ENCODE results near the gene TMEM163.

TMEM163 gene

DNA sequence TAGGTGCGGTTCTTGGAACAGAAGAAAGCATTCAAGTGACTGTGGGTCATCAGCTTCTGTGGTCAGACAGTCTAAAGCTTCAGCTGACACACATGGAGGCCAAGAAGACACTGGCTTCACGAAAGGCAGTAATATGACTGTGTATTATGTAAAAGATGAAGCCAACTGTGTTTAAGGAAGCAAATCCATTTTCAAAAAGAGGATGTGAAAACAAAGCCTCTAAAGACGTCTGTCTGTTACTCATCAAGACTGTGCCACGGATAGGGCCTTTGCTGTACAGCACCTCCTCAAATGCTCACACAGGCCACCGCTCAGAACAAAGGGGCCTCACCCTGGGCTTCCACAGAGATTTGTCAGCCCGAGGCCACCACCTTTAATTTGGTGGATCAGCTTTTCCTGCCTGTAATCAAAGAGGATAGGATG, 21.1 kb upstream of the TMEM163 start:
- DNase-seq: no peak
- no peak overlapping the region for H3K4me2 ChIP-seq (ENCODE audit: low read length)
- no peaks in the 10 kb centered on the region for H3K79me2 ChIP-seq (ENCODE audit: control insufficient read depth, insufficient read depth, low read length)
- no peak overlapping the region for H3K27ac ChIP-seq (ENCODE audit: low read depth, low read length)
- no peak overlapping the region for H3K4ac ChIP-seq (ENCODE audit: low read depth, low read length)
- no peak overlapping the region for H2BK15ac ChIP-seq (replicated peaks; ENCODE audit: low read depth)
- no peak overlapping the region for H2BK5ac ChIP-seq (ENCODE audit: low read length)
- no peaks in the 10 kb centered on the region for H3K79me1 ChIP-seq (ENCODE audit: low read length)
- no peaks in the 10 kb centered on the region for H3K4me1 ChIP-seq (ENCODE audit: control insufficient read depth, low read depth, low read length)
- no peak overlapping the region for H3K9ac ChIP-seq (ENCODE audit: low read length)
- H2BK120ac ChIP-seq (ENCODE audit: low read depth, low read length): no peak overlapping the region
- H3K18ac ChIP-seq (ENCODE audit: low read length): no peak overlapping the region
- no peaks in the 10 kb centered on the region for H3K36me3 ChIP-seq (ENCODE audit: control insufficient read depth, insufficient read depth, low read length)
- H3K23ac ChIP-seq (ENCODE audit: low read length): no peak overlapping the region
- H2AK5ac ChIP-seq (ENCODE audit: low read length): no peak overlapping the region
- no CpG with 5 or more reads among the region's 6 CpGs for WGBS (ENCODE audit: extremely low coverage, insufficient coverage, low lambda C conversion rate)
- no peak overlapping the region for H4K8ac ChIP-seq (ENCODE audit: low read depth, low read length)
- no peaks in the 10 kb centered on the region for H3K27me3 ChIP-seq (ENCODE audit: insufficient read depth, low read length, poor library complexity)
- no peak overlapping the region for H3K56ac ChIP-seq (ENCODE audit: low read length)
- H3K4me3 ChIP-seq (ENCODE audit: low read length): no peak overlapping the region
- H4K5ac ChIP-seq (ENCODE audit: low read length): no peak overlapping the region

GRCh38 chr2:134739236-134739878, 20.6 kb upstream of the TMEM163 start:
- WGBS (ENCODE audit: extremely low coverage, insufficient coverage, low lambda C conversion rate): no CpG with 5 or more reads among the region's 1 CpG
- Histone ChIP-seq H3K27ac (ENCODE audit: low read depth, low read length) (no peak overlapping the region), H3K23ac (ENCODE audit: low read length) (no peak overlapping the region), H2AK5ac (ENCODE audit: low read length) (no peak overlapping the region), H4K5ac (ENCODE audit: low read length) (no peak overlapping the region), H2BK15ac (replicated peaks; ENCODE audit: low read depth) (no peak overlapping the region), H3K9ac (ENCODE audit: low read length) (no peak overlapping the region), H3K27me3 (ENCODE audit: insufficient read depth, low read length, poor library complexity) (no peaks in the 10 kb centered on the region), H3K36me3 (ENCODE audit: control insufficient read depth, insufficient read depth, low read length) (no peaks in the 10 kb centered on the region), H4K8ac (ENCODE audit: low read depth, low read length) (no peak overlapping the region), H3K4me3 (ENCODE audit: low read length) (no peak overlapping the region), H3K56ac (ENCODE audit: low read length) (no peak overlapping the region), H3K79me1 (ENCODE audit: low read length) (no peaks in the 10 kb centered on the region), H3K4me1 (ENCODE audit: control insufficient read depth, low read depth, low read length) (no peaks in the 10 kb centered on the region), H3K4ac (ENCODE audit: low read depth, low read length) (no peak overlapping the region), H3K18ac (ENCODE audit: low read length) (no peak overlapping the region), H2BK120ac (ENCODE audit: low read depth, low read length) (no peak overlapping the region), H2BK5ac (ENCODE audit: low read length) (no peak overlapping the region), H3K4me2 (ENCODE audit: low read length) (no peak overlapping the region), H3K79me2 (ENCODE audit: control insufficient read depth, insufficient read depth, low read length) (no peaks in the 10 kb centered on the region)
- DNase-seq: no peak

GRCh38 chr2:134738141-134738870, 19.5 kb upstream of the TMEM163 start:
- Histone ChIP-seq H4K8ac (ENCODE audit: low read depth, low read length) (no peak overlapping the region), H2BK120ac (ENCODE audit: low read depth, low read length) (no peak overlapping the region), H2BK15ac (replicated peaks; ENCODE audit: low read depth) (no peak overlapping the region), H2AK5ac (ENCODE audit: low read length) (no peak overlapping the region), H3K79me2 (ENCODE audit: control insufficient read depth, insufficient read depth, low read length) (no peaks in the 10 kb centered on the region), H3K4me3 (ENCODE audit: low read length) (no peak overlapping the region), H3K9ac (ENCODE audit: low read length) (no peak overlapping the region), H3K79me1 (ENCODE audit: low read length) (no peaks in the 10 kb centered on the region), H2BK5ac (ENCODE audit: low read length) (no peak overlapping the region), H3K56ac (ENCODE audit: low read length) (no peak overlapping the region), H3K36me3 (ENCODE audit: control insufficient read depth, insufficient read depth, low read length) (no peaks in the 10 kb centered on the region), H4K5ac (ENCODE audit: low read length) (no peak overlapping the region), H3K4ac (ENCODE audit: low read depth, low read length) (no peak overlapping the region), H3K27me3 (ENCODE audit: insufficient read depth, low read length, poor library complexity) (no peaks in the 10 kb centered on the region), H3K18ac (ENCODE audit: low read length) (no peak overlapping the region), H3K23ac (ENCODE audit: low read length) (no peak overlapping the region), H3K4me2 (ENCODE audit: low read length) (no peak overlapping the region), H3K27ac (ENCODE audit: low read depth, low read length) (no peak overlapping the region), H3K4me1 (ENCODE audit: control insufficient read depth, low read depth, low read length) (no peaks in the 10 kb centered on the region)
- no peak for DNase-seq
- no CpG with 5 or more reads among the region's 2 CpGs for WGBS (ENCODE audit: extremely low coverage, insufficient coverage, low lambda C conversion rate)

- WGBS (ENCODE audit: extremely low coverage, insufficient coverage, low lambda C conversion rate): no CpG with 5 or more reads among the region's 5 CpGs
Observed at GRCh38 chr2:134737671-134738070, 18.9 kb upstream of the TMEM163 start.

DNA sequence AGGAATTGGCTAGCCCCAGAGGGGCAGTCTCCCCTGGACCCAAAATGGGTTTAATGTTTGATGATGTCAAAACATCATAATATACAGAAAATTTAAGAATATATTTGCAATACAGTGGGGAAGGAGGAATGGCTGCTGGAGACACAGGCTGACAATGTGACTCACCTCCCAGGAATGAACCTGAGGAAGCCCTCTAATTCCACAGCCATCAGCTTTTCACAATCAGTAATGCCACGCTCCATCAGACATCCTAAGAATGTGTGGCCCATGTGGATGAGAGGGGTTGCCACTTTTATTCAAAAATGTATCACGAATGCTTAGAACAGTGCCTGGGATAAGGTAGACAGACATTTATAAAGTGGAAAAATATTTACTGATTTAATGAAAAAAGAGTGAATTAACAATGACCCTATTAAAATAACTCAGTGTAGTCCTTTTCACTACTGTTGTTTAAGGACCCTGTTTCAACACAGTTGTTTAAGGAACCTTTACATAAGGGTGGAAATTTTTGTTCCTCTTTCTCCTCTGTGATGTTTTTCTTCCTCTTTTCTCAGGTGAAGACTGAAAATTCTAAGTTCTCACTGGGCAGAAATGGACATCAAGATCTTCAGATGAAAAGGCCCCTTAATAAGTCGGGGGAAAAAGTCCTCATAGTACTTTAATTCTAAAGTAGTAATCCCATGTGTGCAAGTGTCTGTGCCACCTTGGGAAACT, 17.5 kb upstream of the TMEM163 start:
- Histone ChIP-seq H3K18ac (ENCODE audit: low read length) (no peak overlapping the region), H4K8ac (ENCODE audit: low read depth, low read length) (no peak overlapping the region), H3K27me3 (ENCODE audit: insufficient read depth, low read length, poor library complexity) (no peaks in the 10 kb centered on the region), H3K27ac (ENCODE audit: low read depth, low read length) (no peak overlapping the region), H3K4me2 (ENCODE audit: low read length) (no peak overlapping the region), H3K36me3 (ENCODE audit: control insufficient read depth, insufficient read depth, low read length) (no peaks in the 10 kb centered on the region), H3K79me2 (ENCODE audit: control insufficient read depth, insufficient read depth, low read length) (no peaks in the 10 kb centered on the region), H2BK15ac (replicated peaks; ENCODE audit: low read depth) (no peak overlapping the region), H3K79me1 (ENCODE audit: low read length) (no peaks in the 10 kb centered on the region), H2BK120ac (ENCODE audit: low read depth, low read length) (no peak overlapping the region), H4K5ac (ENCODE audit: low read length) (no peak overlapping the region), H3K56ac (ENCODE audit: low read length) (no peak overlapping the region), H3K23ac (ENCODE audit: low read length) (no peak overlapping the region), H3K4ac (ENCODE audit: low read depth, low read length) (no peak overlapping the region), H3K4me1 (ENCODE audit: control insufficient read depth, low read depth, low read length) (no peaks in the 10 kb centered on the region), H2AK5ac (ENCODE audit: low read length) (no peak overlapping the region), H3K4me3 (ENCODE audit: low read length) (no peak overlapping the region), H3K9ac (ENCODE audit: low read length) (no peak overlapping the region), H2BK5ac (ENCODE audit: low read length) (no peak overlapping the region)
- no CpG with 5 or more reads among the region's 3 CpGs for WGBS (ENCODE audit: extremely low coverage, insufficient coverage, low lambda C conversion rate)
- DNase-seq: peak; percentile 95

More at GRCh38 chr2:134737671-134738070, 18.9 kb upstream of the TMEM163 start:
- H3K4me1 ChIP-seq (ENCODE audit: control insufficient read depth, low read depth, low read length): no peaks in the 10 kb centered on the region
- no peak overlapping the region for H3K4me2 ChIP-seq (ENCODE audit: low read length)
- H3K18ac ChIP-seq (ENCODE audit: low read length): no peak overlapping the region
- H3K36me3 ChIP-seq (ENCODE audit: control insufficient read depth, insufficient read depth, low read length): no peaks in the 10 kb centered on the region
- no peak overlapping the region for H2BK15ac ChIP-seq (replicated peaks; ENCODE audit: low read depth)
- DNase-seq: no peak
- no peak overlapping the region for H3K4me3 ChIP-seq (ENCODE audit: low read length)
- H3K79me1 ChIP-seq (ENCODE audit: low read length): no peaks in the 10 kb centered on the region
- no peak overlapping the region for H3K27ac ChIP-seq (ENCODE audit: low read depth, low read length)
- H3K23ac ChIP-seq (ENCODE audit: low read length): no peak overlapping the region
- no peak overlapping the region for H3K56ac ChIP-seq (ENCODE audit: low read length)
- H3K9ac ChIP-seq (ENCODE audit: low read length): no peak overlapping the region
- H3K27me3 ChIP-seq (ENCODE audit: insufficient read depth, low read length, poor library complexity): no peaks in the 10 kb centered on the region
- no peak overlapping the region for H4K8ac ChIP-seq (ENCODE audit: low read depth, low read length)
- no peak overlapping the region for H2AK5ac ChIP-seq (ENCODE audit: low read length)
- no peak overlapping the region for H2BK120ac ChIP-seq (ENCODE audit: low read depth, low read length)
- no peak overlapping the region for H4K5ac ChIP-seq (ENCODE audit: low read length)
- H2BK5ac ChIP-seq (ENCODE audit: low read length): no peak overlapping the region
- no peak overlapping the region for H3K4ac ChIP-seq (ENCODE audit: low read depth, low read length)
- H3K79me2 ChIP-seq (ENCODE audit: control insufficient read depth, insufficient read depth, low read length): no peaks in the 10 kb centered on the region

Data from mesendoderm (in vitro differentiated cells).